SK-N-MC (cell line): Measurements from ENCODE around the gene CHD1L.

ENCODE experiments used
- EZH2 ChIP-seq: fragments of 200-600 bp; sonication (generic); IDR thresholded peaks from one replicate; pipeline ENCODE4 v1.6.1; 2017; ENCODE audit warnings: antibody characterized with exemption
- FOXP2 ChIP-seq: optimal IDR thresholded peaks from 2 replicates; pipeline ENCODE3; 2011; ENCODE audit warnings: mild to moderate bottlenecking, moderate library complexity; ENCODE audit not compliant: insufficient read depth; ENCODE audit errors: extremely low read length, control extremely low read depth
- POLR2AphosphoS5 ChIP-seq: IDR thresholded peaks from 2 replicates; pipeline ENCODE4 v1.6.1; 2012; ENCODE audit warnings: mild to moderate bottlenecking, low read depth, low read length, borderline replicate concordance

DNA sequence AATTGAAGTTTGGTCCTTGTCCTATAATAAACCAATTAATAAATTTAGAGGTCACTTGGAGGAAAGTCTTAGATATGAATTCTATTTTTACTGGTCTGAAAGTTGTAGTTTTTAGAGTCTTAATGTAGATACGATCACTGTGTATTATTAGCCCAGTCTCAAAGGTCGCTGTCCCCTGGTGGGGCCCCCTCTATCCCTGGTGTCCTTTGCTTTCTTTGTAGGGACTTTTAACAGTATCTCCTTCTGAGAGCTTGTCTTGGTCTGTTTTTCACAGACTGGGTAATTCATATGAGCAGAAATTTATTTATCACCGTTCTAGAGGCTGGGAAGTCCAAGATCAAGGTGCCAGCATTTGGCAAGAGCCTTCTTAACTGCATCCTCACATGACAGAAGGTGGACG lies 18.5 kb downstream of the CHD1L start:
- no peak for TF ChIP-seq POLR2AphosphoS5
- TF ChIP-seq EZH2 = no peak
- no peak for TF ChIP-seq FOXP2
